Fibroblast of lung (primary cell): Measurements from ENCODE around the gene TBC1D5. TPM values are rescaled to one million over a fixed set of nuclear protein-coding genes. Genes with fewer than 3 reads are reported as not detected.
"Not testable (repeated sequence)": the region's sequence is repeated elsewhere in the genome, so short reads cannot be mapped to it uniquely, and the experiment has no call there.

Source experiments
- DNase-seq, 2 donors: peaks; one replicate each; pipeline versions ENCODE4 v3.0.0 to v3.0.0-alpha.2; 2010; ENCODE audit warnings: low read depth in 2 of 2
- H2AFZ ChIP-seq: 2 replicates; pipeline ENCODE4 v1.5.1; 2012; ENCODE audit warnings: low read length, control low read depth, inconsistent platforms
- H3K27ac ChIP-seq: 2 replicates; pipeline ENCODE4 v1.5.1; 2011; ENCODE audit warnings: low read length, control low read depth; ENCODE audit not compliant: insufficient read depth
- H3K27me3 ChIP-seq: 2 replicates; pipeline ENCODE4 v1.5.1; 2011; ENCODE audit warnings: mild to moderate bottlenecking, low read length; ENCODE audit not compliant: control insufficient read depth, insufficient read depth
- H3K36me3 ChIP-seq: 2 replicates; pipeline ENCODE4 v1.5.1; 2011; ENCODE audit warnings: low read length; ENCODE audit not compliant: control insufficient read depth, insufficient read depth
- H3K4me1 ChIP-seq: 2 replicates; pipeline ENCODE4 v1.5.1; 2011; ENCODE audit warnings: low read length; ENCODE audit not compliant: control insufficient read depth, insufficient read depth; ENCODE audit errors: extremely low read depth
- H3K4me2 ChIP-seq: 2 replicates; pipeline ENCODE4 v1.5.1; 2011; ENCODE audit warnings: low read length, control low read depth; ENCODE audit not compliant: insufficient read depth; ENCODE audit errors: extremely low read depth
- H3K4me3 ChIP-seq, 4 experiments: fragments of 200-600 bp in 1 of 4; sonication (generic) in 1 of 4; replicated peaks in 1 of 4; 2 replicates each; pipeline ENCODE4 v1.5.1; 2011 to 2016; ENCODE audit warnings: low read length in 4 of 4, low read depth in 3 of 4, mild to moderate bottlenecking in 3 of 4, control low read depth in 2 of 4, inconsistent platforms in 1 of 4, mixed read lengths in 1 of 4; ENCODE audit not compliant: insufficient read depth in 1 of 4; ENCODE audit errors: control extremely low read depth in 1 of 4
- H3K79me2 ChIP-seq: 2 replicates; pipeline ENCODE4 v1.5.1; 2012; ENCODE audit warnings: mild to moderate bottlenecking, low read length, inconsistent platforms; ENCODE audit not compliant: control insufficient read depth, insufficient read depth
- H3K9ac ChIP-seq: 2 replicates; pipeline ENCODE4 v1.5.1; 2011; ENCODE audit warnings: mild to moderate bottlenecking, low read length, control low read depth; ENCODE audit not compliant: insufficient read depth
- H3K9me3 ChIP-seq: 2 replicates; pipeline ENCODE4 v1.5.1; 2012; ENCODE audit warnings: low read depth, low read length; ENCODE audit not compliant: control insufficient read depth, insufficient read depth
- H4K20me1 ChIP-seq: 2 replicates; pipeline ENCODE4 v1.5.1; 2011; ENCODE audit warnings: low read length; ENCODE audit not compliant: control insufficient read depth, insufficient read depth; ENCODE audit errors: extremely low read depth
- CTCF ChIP-seq, 2 donors: IDR thresholded peaks in 1 of 2; conservative IDR thresholded peaks in 1 of 2; 1 replicate in 1 of 2; 2 replicates in 1 of 2; pipeline ENCODE4 v1.5.1; 2011 to 2012; ENCODE audit warnings: low read length in 2 of 2, control low read depth in 1 of 2, inconsistent platforms in 1 of 2, low read depth in 1 of 2, mild to moderate bottlenecking in 1 of 2
- EZH2 ChIP-seq: IDR thresholded peaks from 2 replicates; pipeline ENCODE4 v1.5.1; 2012; ENCODE audit warnings: low read length, control low read depth, mild to moderate bottlenecking; ENCODE audit errors: missing control alignments
- polyA plus RNA-seq, 2 donors: library from polyadenylated mRNA; depleted of rRNA in 1 of 2; stranded (reverse) in 1 of 2; unstranded in 1 of 2; fragments of >200 nt; gene quantifications; 2 replicates each; pipeline ENCODE4 v1.2.1, GENCODE V29; 2011 to 2012; ENCODE audit warnings: missing spikeins in 1 of 2
- total RNA-seq: library from RNA; depleted of rRNA; stranded (reverse); fragments of >200 nt; gene quantifications from 2 replicates; pipeline ENCODE4 v1.2.1, GENCODE V29; 2014

Gene TBC1D5
- total and polyA plus RNA-seq, 2 donors (not counting 1 experiment from before 2014, with no cell fraction given) = 43.6 to 129 TPM

GRCh38 chr3:17500618-17501017 lies 241.8 kb downstream of the TBC1D5 start:
- Histone ChIP-seq H3K4me3 (no peak overlapping the region), H3K4me1 (no peaks in the 10 kb centered on the region), H3K27me3 (no peaks in the 10 kb centered on the region), H4K20me1 (no peaks in the 10 kb centered on the region), H2AFZ (no peak overlapping the region), H3K36me3 (no peaks in the 10 kb centered on the region), H3K9ac (no peak overlapping the region), H3K9me3 (no peaks in the 10 kb centered on the region), H3K79me2 (no peaks in the 10 kb centered on the region), H3K4me2 (no peak overlapping the region), H3K27ac (no peak overlapping the region)
- peak in 1 of 2 donors; percentile 45 for DNase-seq
- TF ChIP-seq EZH2 (no peak), CTCF (conservative IDR thresholded peaks at IDR 0.05 in 1 of 2, IDR thresholded peaks at IDR 0.05 in 1 of 2; ENCODE audit: low read depth in 1 of 2, low read length in 2 of 2) (no peak)

- TF ChIP-seq EZH2 (no peak), CTCF (conservative IDR thresholded peaks at IDR 0.05 in 1 of 2, IDR thresholded peaks at IDR 0.05 in 1 of 2; ENCODE audit: low read depth in 1 of 2, low read length in 2 of 2) (no peak)
- H4K20me1 ChIP-seq = no peaks in the 10 kb centered on the region
- no peak for DNase-seq
These were observed 248.2 kb downstream of the TBC1D5 start for GRCh38 chr3:17494117-17494809.

GRCh38 chr3:17491601-17492000 lies 250.8 kb downstream of the TBC1D5 start:
- no peaks in the 10 kb centered on the region for H3K79me2 ChIP-seq
- H3K4me1 ChIP-seq = peaks cover 2% of the 10 kb centered on the region
- no peak overlapping the region for H2AFZ ChIP-seq
- H3K27ac ChIP-seq = no peak overlapping the region
- H3K27me3 ChIP-seq = no peaks in the 10 kb centered on the region
- H4K20me1 ChIP-seq = no peaks in the 10 kb centered on the region
- no peaks in the 10 kb centered on the region for H3K9me3 ChIP-seq
- TF ChIP-seq CTCF (conservative IDR thresholded peaks at IDR 0.05 in 1 of 2, IDR thresholded peaks at IDR 0.05 in 1 of 2; ENCODE audit: low read depth in 1 of 2, low read length in 2 of 2) (no peak), EZH2 (no peak)
- no peak overlapping the region for H3K4me3 ChIP-seq
- peak overlapping the region; percentile 35 for H3K4me2 ChIP-seq
- no peak overlapping the region for H3K9ac ChIP-seq
- no peaks in the 10 kb centered on the region for H3K36me3 ChIP-seq
- peak; percentile 84 to 88 for DNase-seq

More at GRCh38 chr3:17494117-17494809, 248.2 kb downstream of the TBC1D5 start:
- peaks cover 2% of the 10 kb centered on the region for H3K4me1 ChIP-seq
- H3K79me2 ChIP-seq = no peaks in the 10 kb centered on the region
- no peaks in the 10 kb centered on the region for H3K36me3 ChIP-seq
- H3K4me2 ChIP-seq = no peak overlapping the region
- H2AFZ ChIP-seq = no peak overlapping the region
- no peak overlapping the region for H3K27ac ChIP-seq
- no peaks in the 10 kb centered on the region for H3K9me3 ChIP-seq
- H3K4me3 ChIP-seq = no peak overlapping the region
- H3K9ac ChIP-seq = no peak overlapping the region
- H3K27me3 ChIP-seq = no peaks in the 10 kb centered on the region

GRCh38 chr3:17491190-17491589 lies 251.2 kb downstream of the TBC1D5 start:
- H3K36me3 ChIP-seq, H3K9me3 ChIP-seq, H3K79me2 ChIP-seq, H3K27ac ChIP-seq, H3K4me3 ChIP-seq, H3K4me1 ChIP-seq, H3K9ac ChIP-seq, DNase-seq, H2AFZ ChIP-seq, H3K27me3 ChIP-seq, H4K20me1 ChIP-seq: not testable (repeated sequence)
- peak overlapping the region; percentile 35 for H3K4me2 ChIP-seq
